CD4-positive, alpha-beta T cell treated with Interleukin-6 at 100 ng/mL for 8 hours (primary cell): ENCODE measurements around the gene OSBP2.

ENCODE experiments used
- DNase-seq: peaks from one replicate; pipeline ENCODE4 v3.0.0-alpha.2; 2020; ENCODE audit warnings: mixed read lengths, low spot score

Gene OSBP2

DNA sequence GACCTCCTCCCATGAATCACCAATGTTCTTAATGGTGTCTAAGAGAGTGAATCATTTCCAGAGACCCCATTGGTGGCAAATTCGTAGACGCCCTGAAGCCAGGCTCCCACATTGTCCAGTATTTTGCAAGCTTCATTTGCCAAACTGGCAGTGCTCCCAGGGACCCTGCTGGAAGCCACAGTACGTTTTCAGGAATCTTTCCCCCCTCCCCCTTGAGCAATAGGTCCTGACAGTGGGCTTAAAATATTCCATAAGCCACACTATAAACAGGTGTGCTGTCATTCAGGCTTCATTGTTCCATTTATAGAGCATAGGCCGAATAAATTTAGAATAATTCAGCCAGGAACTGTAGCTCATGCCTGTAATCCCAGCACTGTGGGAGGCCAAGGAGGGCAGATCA, 148.6 kb downstream of the OSBP2 start:
- DNase-seq = no peak

DNA sequence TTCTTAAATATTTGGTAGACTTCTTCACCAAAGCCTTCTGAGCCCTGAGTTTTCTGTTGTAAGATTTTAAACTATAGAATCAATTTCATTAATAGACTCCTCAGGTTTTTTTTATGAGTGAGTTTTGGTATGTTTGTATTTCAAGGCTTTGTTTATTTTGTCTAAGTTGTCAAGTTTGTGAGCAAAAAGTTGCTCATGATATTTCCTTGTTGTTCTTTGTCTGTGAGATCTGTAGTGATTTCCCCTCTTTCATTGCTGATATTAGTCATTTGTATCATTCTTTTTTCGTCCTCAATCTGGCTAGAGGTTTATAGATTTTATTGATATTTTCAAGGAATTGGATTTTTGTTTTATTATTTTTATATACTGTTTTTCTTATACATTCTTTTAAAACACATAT, 152.9 kb downstream of the OSBP2 start:
- no peak for DNase-seq

DNA sequence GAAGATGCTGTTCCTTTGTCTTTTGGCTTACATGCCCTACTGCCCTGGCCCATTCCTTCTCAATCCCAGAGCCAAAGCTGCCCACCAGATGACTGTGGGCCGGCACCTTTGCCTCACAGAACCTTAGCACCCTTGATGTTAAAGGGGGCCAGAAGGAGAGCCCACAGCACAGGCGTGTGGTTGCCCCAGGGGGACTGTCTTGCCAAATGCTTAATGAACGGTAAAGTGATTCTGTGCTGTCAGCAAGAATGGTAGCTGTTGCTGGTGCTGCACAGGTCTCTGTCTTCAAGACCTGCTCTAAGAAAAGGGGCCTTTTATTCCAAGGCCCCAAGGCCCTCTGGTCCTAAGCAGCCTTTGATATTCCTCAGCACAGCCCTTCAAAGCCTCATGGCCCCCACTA, 160.6 kb downstream of the OSBP2 start:
- DNase-seq = no peak

DNA sequence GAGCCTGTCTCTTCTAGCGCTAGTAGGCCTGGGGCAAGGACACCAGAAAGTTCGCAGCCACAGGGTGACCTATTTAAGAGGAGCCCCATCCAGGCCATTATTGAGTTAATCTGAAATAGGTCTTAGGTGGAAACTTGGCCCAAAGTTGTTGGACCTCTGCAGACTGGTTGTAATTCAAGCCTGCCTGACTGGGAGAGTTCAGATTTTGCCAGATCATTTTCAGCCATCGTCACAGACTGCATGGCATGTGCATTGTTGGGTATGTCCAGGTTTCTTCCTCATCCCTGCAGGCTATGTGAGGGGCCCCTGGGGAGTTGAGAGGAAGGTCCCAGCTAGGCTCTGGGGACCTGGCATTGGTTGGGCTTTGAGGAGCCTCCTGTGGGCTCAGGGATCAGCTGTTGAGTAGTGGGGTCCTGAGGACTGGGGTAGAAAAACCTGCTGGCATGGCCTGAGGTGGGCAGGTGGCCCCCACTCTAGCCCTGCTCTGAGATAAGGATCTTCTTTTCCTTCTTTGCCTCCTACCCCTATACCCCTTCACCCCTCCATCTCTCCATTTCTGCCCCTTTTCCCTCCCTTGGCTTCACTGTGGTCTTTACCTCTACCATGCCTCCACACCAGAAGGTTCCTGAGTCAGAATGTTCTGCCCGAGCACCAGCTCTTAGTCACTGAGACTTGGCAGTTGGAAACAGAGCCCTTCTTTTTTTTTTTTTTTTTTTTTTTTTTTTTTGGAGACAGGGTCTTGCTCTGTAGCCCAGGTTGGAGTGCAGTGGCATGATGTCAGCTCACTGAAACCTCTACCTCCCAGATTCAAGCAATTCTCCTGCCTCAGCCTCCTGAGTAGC, 161.2 kb downstream of the OSBP2 start:
- no peak for DNase-seq

DNA sequence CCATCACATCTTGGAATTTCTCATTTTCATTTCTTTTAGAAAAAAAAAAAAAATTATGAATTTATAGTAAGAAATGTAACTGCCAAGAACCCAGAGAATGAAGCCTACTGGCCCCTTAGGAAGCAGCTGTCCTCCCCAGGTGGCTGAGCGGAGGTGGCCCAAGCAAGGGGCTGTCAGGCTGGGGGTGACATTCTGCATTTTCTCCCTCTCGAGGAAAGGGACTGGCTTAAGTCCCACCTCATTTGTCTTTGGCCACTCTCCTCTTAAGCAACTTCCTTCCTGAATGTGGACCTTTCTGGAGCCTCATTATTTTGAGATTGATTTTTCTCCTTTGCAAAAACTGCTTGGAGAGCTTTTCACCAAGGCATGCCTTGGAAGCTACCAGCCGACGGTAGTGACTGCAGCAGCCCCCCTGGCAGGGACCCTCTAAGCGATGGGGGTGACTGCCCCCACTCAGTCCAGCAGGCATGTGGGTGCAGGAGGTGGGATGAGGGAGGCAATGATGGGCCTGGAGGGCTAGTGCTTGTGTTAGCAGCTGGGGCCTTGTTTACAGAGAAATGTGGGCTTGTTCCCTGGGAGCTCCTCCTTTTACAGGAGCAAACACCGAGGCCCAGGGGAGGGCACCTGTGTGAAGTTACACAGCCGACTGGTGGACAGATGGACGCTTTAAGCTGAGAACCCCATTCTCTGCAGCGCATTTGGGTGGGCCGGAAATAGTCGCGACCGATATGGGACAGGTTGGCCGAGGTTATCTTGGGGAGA, 162.2 kb downstream of the OSBP2 start:
- DNase-seq = no peak

DNA sequence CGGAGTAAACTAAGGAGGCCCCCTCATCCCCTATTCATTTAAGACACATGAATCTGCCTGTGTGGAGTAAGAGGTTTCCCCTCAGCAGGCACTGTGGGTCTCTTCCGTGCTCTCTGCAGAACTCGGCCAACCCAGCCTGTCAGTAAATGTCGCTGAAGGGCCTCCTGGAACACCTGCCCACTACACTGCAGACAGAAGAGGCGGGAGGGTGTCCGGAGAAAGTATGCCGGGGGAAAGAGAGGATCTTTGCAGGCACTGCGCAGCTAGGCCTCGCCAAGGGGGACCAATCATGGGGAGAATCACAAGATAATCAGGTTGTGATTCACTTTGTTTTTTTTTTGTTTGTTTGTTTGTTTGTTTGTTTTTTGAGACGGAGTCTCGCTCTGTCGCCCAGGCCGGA, 163.1 kb downstream of the OSBP2 start:
- no peak for DNase-seq

DNA sequence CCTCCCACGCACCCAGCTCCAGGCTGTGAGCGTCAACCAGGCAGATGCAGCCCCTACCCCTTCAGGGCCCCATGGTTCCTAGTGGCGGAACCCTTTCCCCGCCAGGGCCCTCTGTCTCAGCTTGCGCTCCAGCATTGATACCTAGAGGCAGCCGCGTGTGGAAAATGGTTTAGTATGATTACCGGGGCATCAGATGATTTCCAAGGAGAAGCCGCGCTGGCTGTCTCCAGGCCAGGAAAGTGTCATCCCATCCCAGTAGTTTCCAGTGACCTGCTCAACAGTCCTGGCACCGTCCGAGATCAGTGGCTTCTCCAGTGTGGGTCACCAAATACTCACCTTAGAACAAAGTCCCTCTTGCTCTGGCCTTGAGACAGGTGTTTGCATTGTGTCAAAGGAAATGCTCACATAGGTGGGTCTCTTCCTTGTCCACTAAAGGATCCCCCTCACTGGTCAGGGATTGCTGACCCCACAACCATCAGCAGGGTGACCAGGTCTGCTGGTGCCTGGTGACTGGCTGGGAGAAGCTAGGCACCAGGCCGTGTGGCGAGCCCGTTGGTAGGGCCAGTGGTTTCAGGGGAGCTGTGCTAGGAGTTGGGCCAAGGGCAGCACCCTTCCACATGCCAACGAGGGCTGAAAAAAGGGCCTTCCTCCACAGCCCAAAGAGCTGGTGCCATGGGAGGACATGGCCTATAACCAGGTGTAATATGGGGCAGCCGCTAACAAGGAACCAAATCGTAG, 164.5 kb downstream of the OSBP2 start:
- no peak for DNase-seq

DNA sequence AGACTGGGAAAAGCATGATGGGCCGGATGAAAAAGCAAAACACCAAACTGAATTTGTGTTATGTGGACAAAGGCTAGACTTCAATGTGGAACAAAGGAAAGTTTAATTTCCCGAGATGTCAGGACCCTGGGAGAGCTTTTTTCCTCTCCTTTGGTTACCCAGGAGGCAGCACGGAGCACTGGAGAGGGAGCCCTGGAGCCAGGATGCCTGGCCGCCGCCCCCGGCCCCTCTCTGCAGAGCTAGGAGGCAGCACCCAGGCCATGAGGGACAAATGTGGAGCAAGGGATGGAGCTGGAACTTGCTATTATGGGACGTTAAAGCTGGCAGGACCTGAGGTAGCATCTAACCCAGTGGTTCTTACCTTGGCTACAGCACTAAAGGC, 165.0 kb downstream of the OSBP2 start:
- no peak for DNase-seq

DNA sequence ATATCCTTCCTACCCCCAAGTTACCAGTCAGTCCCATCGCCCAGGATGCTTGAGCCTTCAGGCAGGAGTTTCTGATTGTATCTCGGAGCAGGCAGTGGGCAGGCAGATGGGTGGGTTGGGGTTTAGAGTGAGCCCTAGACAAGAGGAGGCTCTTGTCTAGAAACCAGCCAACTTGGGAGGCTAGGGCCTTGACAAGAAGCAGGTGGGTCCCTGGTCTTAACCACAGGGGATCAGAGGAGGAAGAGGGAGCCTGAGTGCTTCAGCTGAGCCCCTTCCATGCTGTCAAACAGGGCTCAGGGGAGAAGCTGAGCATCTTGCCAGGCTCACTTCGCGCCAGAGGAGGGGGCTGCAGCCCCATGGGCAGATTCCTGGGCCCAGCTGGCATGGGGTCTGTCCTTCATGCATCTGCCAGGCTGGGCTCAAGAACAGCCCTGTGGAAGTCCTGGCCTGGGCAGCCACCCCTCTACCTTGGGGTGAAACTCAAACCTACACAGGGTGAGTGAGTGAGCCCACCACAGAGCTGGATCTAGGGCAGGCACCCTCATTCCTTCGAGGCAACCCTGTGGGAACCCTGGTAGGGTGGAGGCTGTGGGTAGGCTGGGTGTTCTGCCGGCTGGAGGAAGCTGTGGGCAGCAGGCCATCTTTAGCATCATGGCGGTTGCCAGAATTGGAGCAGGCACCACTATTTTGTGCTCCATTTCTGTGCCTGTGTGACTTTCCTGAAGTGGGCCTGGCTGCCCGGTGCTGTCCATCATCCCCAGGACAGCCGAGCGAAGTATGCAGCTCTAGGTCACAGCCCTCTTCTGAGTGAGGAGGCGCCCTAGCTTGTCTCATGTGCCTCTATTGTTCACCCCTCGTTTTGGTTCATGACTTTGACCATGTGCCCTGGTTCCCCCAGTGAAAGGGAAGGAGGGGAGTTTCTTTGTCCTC, 165.8 kb downstream of the OSBP2 start:
- DNase-seq = no peak

DNA sequence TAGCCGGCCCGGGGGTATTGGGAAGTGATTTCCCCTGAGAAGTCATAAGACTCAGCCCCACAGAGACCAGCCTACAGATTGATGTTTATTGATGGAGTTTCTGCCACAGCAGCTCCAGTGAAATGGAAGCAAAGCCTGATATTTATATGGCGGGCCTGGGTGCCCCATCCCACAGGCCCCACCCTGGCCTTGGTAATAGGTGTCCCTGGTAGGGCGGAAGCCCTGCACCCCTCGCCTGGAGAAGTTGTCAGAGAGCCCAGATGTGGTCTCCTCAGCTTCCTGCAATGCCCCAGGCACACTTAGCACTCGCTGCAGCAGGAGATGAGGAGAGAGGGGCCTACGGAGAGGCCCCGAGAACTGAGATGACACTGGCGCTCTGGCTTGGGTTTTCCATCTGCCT, 166.5 kb downstream of the OSBP2 start:
- DNase-seq = no peak

DNA sequence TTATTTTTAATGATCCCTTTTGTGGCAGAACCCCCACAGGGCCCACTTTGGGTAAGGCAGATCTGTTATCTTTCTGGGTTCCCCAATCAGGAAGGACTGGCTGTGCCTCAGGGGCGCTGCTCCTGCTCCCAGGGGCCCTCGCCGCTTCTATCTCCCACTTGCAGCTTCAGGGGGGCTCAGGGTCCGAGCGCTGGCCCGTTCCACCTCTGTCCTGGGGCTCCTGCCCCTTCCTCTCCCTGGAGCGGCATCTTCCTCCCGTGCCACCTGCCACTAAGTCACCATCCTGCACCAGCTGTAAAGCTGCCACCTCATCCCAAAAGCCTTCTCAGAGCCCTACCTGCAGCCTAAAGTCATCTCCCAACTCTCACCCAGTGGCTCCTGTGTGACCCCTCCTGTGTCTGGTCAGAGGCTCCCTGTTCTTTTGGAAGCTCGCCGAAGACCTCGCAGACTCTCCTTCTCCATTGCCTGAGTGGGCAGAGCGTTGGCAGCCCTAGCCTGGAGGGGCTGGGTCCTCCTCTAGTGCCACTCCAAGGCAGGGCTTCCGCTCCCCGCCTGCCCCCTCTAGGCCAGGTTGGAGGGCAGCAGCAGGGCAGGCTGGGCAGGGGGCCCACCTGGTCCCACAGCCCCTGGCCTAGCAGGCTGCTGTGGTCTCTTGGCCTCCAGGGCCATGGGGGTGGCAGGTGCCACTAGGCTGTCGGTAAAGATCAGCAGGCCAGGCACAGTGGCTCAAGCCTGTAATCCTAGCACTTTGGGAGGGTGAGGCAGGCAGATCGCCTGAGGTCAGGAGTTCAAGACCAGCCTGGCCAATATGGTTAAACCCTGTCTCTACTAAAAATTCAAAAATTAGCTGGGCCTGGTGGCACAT, 167.2 kb downstream of the OSBP2 start:
- no peak for DNase-seq

DNA sequence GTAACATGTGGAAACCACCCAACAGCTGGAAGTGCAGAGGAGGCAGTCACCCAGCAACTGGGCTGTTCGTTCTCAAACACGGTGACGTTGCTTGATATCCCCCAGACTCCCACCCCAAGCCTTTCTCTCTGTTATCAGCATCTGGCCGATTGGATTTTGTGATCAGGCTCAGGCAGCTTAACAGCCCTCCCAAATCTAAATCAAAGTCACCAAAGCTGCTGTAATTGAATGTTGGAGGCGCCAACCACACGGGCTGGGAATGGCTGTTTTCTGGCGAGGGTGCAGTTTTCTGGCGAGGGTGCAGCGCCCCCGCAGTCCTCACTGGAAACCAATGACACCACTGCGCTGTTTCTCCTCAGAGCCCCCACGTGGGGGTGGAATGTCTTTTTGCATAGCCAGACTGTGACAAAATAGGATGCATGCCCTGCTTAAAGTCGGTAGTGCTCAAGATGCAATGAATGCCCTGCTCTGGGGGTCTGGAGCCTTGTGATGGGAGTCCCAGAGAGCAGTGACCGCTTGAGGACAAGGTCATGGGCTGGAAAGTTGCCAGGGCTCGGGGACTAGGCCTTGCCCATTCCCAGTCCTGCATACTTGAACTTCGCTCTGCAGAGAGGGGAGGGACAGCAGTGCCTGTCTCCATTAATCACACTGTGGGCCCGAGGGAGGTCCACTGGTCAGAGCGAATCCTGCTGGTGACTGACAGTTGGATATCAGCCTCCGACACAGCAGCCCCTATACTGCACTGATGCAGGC, 168.6 kb downstream of the OSBP2 start:
- no peak for DNase-seq

DNA sequence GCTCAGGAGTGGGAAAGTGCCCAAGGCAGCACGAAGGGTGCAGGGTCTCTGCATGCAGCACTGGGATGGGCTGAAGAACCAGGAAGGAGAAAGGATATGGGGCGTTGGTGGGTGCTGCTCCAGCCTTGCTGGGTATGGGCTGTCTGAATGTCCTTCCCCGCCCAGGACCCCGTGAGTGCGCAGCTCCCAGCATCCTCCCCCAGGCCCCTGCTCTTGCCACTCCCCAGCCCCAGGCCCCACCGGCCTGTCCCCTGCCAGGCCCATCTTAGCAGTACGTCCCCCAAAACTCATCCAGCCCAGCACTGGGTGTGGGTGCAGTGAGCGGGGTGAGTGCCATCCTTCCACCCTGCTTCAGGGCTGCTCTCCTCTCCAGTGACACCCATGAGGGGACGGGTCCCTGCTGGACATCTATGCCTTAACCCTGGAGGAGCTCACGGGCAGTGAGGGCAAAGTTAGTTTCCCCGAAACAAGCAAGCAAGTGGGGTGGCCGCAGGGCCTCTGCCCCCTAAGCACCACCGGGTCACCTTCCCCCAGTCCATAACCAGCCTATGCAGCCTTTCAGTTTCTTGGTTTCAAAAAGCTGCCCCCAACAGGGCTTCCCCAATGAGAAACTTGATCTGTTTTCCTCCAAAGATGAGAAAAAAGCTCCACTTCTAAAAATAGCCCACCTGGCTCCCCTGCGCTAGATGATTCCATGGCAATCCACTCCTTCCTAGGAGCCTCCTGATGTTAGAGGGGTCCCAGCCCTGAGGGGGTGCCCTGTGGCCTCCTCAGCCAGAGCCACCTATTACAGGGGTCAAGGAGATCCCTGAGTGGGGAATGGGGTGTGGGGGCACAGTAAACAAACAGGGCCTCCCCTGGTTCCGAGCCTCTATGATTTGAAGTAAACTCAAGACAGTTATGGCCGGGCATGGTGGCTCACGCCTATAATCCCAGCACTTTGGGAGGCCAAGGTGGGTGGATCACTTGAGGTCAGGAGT, 170.1 kb downstream of the OSBP2 start:
- DNase-seq = no peak

DNA sequence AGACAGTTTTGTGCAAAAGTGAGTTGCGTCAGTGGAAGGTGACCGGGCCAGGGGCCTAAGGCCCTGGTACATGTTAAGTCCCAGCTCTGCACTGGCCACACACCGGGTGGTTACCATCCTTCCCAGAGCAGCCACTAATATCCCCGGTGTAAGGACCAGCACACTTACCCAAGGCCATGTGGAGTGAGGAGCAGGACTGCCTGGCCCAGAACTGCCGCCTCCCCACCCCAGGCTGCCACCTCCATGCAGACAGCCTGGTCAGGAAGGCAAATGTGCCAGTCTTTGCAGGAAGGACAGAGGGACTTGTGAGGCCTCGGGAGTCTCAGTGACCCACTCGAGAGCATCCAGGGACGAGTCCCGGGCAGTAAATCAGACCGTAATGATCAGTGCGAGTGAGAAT, 171.0 kb downstream of the OSBP2 start:
- DNase-seq = no peak

DNA sequence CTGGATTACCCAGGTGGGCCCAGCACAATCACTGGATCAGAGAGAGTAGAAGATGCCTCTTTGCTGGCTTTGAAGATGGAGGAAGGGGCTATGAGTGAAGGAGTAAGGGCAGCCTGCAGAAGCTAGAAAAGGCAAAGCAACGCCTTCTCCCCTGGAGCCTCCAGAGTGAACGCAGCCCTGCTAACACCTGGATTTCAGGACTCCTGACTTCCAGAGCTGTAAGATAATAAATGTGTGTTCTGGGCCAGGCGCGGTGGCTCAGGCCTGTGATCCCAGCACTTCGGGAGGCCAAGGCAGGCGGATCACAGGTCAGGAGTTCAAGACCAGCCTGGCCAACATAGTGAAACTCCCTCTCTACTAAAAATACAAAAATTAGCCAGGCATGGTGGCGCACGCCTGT, 171.5 kb downstream of the OSBP2 start:
- no peak for DNase-seq

DNA sequence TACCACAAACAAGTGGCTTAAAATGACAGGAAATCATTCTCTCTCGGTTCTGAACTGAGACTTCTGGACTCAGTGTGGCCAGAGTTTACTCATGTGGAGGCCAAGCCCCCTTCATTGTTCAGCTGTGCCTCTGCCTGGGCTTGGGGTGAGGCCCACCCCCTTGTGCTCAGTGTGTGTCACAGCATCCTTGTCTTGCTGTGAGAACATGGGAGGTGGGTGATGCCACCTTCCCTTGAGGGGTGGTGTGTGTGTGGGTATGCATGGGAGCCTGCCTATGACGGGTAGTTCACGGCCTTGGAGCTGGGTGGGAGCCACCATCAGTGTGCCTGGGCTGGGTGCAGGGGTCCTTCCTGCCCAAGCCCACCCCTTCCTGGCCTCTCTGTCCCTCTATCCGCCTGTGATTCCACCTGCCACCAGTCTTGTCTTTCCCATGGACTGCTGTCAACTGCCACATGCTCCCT, 172.2 kb downstream of the OSBP2 start:
- DNase-seq = no peak

DNA sequence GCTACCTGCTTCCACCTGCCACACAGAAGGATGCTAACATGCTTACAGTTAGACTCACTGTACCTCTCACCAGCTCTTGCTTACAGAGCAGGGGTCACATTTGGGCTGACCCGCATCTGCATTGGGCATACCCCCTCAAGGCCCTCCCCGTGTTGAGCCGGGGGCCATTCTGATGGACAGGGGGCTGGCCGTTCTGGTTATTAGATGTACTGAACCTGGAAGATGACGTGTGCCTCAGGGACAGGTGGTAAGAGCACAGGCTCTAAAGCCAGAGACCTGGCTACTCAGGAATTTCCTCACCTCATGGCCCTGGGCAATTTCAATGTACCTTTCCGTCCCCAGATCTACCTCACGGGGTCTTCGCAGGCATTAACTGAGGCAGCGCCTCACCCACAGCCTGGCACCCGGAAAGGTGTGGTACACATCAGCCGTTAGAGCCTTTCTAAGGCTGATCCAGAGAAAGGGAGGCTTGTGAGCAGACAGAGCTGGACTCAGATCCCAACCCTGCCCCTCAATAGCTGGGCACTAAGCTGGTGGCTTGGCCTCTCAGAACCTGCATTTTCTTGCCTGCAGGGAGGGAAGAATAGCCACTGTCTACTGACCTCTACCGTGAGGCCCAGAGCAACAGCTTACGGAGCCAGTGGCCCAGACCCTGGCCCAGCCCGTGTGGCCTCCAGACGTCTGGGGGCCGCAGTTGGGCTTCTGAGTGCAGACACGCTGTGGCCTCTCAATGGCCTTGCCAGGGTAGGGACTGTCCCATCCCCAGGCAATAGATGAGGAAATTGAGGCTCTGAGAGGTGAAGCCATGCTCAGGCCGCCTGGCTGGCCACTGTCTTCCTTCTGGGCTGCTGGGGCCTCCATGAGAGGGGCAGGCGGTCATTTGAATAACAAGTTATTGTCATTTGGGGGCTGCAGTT, 173.3 kb downstream of the OSBP2 start:
- DNase-seq = no peak
